22Rv1 (cell line): Measurements from ENCODE around the gene CKB.

ENCODE experiments used
- ZFX ChIP-seq: fragments of 450-650 bp; IDR thresholded peaks from 2 replicates; pipeline ENCODE4 v1.6.1; 2017; ENCODE audit warnings: antibody characterized with exemption, borderline replicate concordance
- TF ChIP-seq, protein P1 (sequence below): fragments of 450-650 bp; IDR thresholded peaks from 2 replicates; pipeline ENCODE4 v1.5.1; 2017; ENCODE audit warnings: mild to moderate bottlenecking

DNA sequence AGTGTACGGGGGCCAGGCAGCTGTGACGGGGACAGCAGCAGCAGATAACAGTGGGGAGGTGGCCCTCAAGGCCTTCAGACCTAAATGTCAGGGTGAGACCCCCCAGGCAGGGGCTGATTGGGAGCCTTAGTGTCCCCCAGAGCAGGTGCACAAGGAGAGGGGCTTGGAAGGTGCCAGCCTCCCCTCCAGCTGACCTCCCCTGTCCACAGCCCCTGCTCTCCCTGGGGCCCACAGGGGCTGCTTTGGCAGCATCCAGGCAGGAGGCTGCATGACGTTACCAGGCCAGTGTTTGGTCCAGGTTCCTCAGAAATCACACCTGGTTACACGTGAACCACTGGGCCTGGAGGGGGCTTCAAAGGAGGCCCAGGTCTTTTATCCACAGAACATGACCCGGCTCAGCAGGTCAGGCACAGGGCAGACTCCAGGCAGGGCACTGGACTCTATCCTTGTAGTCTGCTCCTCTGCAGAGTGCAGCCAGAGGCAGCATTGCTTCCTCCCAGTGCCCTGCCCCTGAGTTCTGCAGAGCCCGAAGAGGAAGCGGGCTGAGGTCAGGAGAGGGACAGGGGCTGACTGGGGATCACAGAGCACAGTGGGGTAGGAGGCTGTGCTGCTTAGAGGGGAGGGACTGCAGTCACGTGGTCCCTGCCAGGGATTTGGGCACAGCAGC lies 3.8 kb upstream of the CKB start:
- TF ChIP-seq, protein P1, sequence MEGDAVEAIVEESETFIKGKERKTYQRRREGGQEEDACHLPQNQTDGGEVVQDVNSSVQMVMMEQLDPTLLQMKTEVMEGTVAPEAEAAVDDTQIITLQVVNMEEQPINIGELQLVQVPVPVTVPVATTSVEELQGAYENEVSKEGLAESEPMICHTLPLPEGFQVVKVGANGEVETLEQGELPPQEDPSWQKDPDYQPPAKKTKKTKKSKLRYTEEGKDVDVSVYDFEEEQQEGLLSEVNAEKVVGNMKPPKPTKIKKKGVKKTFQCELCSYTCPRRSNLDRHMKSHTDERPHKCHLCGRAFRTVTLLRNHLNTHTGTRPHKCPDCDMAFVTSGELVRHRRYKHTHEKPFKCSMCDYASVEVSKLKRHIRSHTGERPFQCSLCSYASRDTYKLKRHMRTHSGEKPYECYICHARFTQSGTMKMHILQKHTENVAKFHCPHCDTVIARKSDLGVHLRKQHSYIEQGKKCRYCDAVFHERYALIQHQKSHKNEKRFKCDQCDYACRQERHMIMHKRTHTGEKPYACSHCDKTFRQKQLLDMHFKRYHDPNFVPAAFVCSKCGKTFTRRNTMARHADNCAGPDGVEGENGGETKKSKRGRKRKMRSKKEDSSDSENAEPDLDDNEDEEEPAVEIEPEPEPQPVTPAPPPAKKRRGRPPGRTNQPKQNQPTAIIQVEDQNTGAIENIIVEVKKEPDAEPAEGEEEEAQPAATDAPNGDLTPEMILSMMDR: no peak
- no peak for TF ChIP-seq ZFX
